ENCODE results near the gene SET. TPM values are rescaled to one million over a fixed set of nuclear protein-coding genes. Genes with fewer than 3 reads are reported as not detected.

SET gene
- total RNA-seq, 1 experiment from 2014 or later, result 1,129 TPM

DNA sequence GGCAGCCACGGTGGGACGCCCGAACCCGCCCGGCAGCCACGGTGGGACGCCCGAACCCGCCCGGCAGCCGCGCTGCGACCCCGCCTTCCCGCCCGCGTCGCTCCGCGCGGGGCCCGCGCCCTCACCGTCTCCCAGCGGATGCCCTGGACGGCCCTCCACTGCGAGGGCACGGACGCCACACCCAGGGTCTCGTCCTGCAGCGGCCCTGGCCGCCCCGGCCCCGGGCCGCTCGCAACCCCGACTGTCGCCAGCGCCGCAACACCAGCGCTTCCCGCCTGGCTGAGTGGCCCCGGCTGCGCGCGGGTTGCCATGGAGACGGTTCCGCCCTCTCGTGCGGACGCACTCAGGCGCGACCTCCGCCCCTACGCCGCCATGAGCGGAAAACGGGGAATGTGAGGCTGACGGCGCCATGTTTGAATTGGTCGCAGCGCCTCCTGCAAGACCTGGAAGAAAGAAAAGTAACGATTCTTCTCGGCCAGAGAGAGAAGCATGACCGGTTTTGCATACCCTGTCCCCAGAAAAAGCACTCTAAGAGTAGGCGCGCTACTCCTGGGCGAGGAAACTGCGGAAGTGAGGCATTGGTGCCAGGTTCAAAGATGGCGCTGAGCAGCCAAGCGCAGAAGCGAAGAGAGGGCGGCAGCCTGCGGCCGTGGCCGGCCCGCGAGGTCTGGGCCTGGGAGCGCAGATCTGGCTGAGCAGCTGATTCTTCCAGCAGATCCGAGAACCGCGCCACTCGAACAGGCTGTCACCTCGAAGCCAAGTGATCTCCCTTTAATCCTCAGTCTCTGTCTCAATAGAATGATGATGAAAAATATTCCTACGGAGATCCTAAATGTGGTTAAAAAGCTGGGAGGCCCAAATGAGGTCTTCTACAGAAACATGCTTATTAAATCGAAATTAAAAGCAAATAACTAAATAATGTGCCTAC, 32.3 kb upstream of the SET start, which contains the start of gene DYNC2I2 (continued):
- TF ChIP-seq, protein P1, sequence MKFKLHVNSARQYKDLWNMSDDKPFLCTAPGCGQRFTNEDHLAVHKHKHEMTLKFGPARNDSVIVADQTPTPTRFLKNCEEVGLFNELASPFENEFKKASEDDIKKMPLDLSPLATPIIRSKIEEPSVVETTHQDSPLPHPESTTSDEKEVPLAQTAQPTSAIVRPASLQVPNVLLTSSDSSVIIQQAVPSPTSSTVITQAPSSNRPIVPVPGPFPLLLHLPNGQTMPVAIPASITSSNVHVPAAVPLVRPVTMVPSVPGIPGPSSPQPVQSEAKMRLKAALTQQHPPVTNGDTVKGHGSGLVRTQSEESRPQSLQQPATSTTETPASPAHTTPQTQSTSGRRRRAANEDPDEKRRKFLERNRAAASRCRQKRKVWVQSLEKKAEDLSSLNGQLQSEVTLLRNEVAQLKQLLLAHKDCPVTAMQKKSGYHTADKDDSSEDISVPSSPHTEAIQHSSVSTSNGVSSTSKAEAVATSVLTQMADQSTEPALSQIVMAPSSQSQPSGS (CRISPR knock-in tag; IDR thresholded peaks at IDR 0.05; ENCODE audit: borderline replicate concordance, low read depth), result no peak
- TF ChIP-seq SMAD4 (CRISPR knock-in tag; IDR thresholded peaks at IDR 0.05), result no peak
- no peak for TF ChIP-seq IRF2 (CRISPR knock-in tag; IDR thresholded peaks at IDR 0.05; ENCODE audit: borderline replicate concordance, low read depth)
- no peak for TF ChIP-seq RORB (CRISPR knock-in tag; IDR thresholded peaks at IDR 0.05)
- TF ChIP-seq, protein P2, sequence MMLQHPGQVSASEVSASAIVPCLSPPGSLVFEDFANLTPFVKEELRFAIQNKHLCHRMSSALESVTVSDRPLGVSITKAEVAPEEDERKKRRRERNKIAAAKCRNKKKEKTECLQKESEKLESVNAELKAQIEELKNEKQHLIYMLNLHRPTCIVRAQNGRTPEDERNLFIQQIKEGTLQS (CRISPR knock-in tag; conservative IDR thresholded peaks at IDR 0.05), result no peak
- TF ChIP-seq ZNF396 (CRISPR knock-in tag; IDR thresholded peaks at IDR 0.05; ENCODE audit: borderline replicate concordance), result no peak
- no peak for TF ChIP-seq ZNF671 (CRISPR knock-in tag; IDR thresholded peaks at IDR 0.05)
- TF ChIP-seq, protein P3, sequence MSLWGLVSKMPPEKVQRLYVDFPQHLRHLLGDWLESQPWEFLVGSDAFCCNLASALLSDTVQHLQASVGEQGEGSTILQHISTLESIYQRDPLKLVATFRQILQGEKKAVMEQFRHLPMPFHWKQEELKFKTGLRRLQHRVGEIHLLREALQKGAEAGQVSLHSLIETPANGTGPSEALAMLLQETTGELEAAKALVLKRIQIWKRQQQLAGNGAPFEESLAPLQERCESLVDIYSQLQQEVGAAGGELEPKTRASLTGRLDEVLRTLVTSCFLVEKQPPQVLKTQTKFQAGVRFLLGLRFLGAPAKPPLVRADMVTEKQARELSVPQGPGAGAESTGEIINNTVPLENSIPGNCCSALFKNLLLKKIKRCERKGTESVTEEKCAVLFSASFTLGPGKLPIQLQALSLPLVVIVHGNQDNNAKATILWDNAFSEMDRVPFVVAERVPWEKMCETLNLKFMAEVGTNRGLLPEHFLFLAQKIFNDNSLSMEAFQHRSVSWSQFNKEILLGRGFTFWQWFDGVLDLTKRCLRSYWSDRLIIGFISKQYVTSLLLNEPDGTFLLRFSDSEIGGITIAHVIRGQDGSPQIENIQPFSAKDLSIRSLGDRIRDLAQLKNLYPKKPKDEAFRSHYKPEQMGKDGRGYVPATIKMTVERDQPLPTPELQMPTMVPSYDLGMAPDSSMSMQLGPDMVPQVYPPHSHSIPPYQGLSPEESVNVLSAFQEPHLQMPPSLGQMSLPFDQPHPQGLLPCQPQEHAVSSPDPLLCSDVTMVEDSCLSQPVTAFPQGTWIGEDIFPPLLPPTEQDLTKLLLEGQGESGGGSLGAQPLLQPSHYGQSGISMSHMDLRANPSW (CRISPR knock-in tag; conservative IDR thresholded peaks at IDR 0.05; ENCODE audit: low read depth), result no peak
- 0 out of 2 replicates have a peak, but pooled peaks have one; percentile 23 for TF ChIP-seq GABPB1 (CRISPR knock-in tag; IDR thresholded peaks at IDR 0.05)
- TF ChIP-seq, protein P4, sequence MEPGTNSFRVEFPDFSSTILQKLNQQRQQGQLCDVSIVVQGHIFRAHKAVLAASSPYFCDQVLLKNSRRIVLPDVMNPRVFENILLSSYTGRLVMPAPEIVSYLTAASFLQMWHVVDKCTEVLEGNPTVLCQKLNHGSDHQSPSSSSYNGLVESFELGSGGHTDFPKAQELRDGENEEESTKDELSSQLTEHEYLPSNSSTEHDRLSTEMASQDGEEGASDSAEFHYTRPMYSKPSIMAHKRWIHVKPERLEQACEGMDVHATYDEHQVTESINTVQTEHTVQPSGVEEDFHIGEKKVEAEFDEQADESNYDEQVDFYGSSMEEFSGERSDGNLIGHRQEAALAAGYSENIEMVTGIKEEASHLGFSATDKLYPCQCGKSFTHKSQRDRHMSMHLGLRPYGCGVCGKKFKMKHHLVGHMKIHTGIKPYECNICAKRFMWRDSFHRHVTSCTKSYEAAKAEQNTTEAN (CRISPR knock-in tag; IDR thresholded peaks at IDR 0.05), result no peak
- no peak for TF ChIP-seq FOXJ3 (CRISPR knock-in tag; IDR thresholded peaks at IDR 0.05; ENCODE audit: borderline replicate concordance)
- no peak for TF ChIP-seq PREB (CRISPR knock-in tag; IDR thresholded peaks at IDR 0.05; ENCODE audit: borderline replicate concordance)
- no peak; the same call in 1 of the 2 replicates for TF ChIP-seq ARID4B (CRISPR knock-in tag; IDR thresholded peaks at IDR 0.05; ENCODE audit: borderline replicate concordance)
- TF ChIP-seq ZNF425 (CRISPR knock-in tag; conservative IDR thresholded peaks at IDR 0.05), result no peak
- no peak for TF ChIP-seq MLX (CRISPR knock-in tag; IDR thresholded peaks at IDR 0.05)
- no peak for TF ChIP-seq ZSCAN18 (CRISPR knock-in tag; IDR thresholded peaks at IDR 0.05)
- no peak; the same call in 1 of the 2 replicates for TF ChIP-seq NFE2L1 (CRISPR knock-in tag; IDR thresholded peaks at IDR 0.05)
- TF ChIP-seq, protein P5, sequence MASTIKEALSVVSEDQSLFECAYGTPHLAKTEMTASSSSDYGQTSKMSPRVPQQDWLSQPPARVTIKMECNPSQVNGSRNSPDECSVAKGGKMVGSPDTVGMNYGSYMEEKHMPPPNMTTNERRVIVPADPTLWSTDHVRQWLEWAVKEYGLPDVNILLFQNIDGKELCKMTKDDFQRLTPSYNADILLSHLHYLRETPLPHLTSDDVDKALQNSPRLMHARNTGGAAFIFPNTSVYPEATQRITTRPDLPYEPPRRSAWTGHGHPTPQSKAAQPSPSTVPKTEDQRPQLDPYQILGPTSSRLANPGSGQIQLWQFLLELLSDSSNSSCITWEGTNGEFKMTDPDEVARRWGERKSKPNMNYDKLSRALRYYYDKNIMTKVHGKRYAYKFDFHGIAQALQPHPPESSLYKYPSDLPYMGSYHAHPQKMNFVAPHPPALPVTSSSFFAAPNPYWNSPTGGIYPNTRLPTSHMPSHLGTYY (CRISPR knock-in tag; IDR thresholded peaks at IDR 0.05), result no peak
